SK-N-SH (cell line): ENCODE measurements around the gene HSD11B1. TPM values are rescaled to one million over a fixed set of nuclear protein-coding genes. Genes with fewer than 3 reads are reported as not detected.

ENCODE experiments used
- CTCF ChIA-PET: fragments of 300-600, 350-600 bp; formaldehyde crosslinking; extraction: SDS; loops from one replicate; lab custom pipeline; 2021; lab: Yijun Ruan, JAX
- POLR2A ChIA-PET: fragments of 350-600 bp; sonication (Branson Sonifier 250); formaldehyde crosslinking; extraction: SDS; loops from one replicate; lab custom pipeline; 2020; ENCODE audit warnings: antibody characterized with exemption, inconsistent platforms; lab: Yijun Ruan, JAX
- DNase-seq: peaks from one replicate; pipeline ENCODE4 v3.0.0; 2012
- H2AFZ ChIP-seq: fragments of 200-600 bp; sonication (generic); 2 replicates; pipeline ENCODE4 v1.8.1; 2016; ENCODE audit warnings: antibody characterized with exemption, mild to moderate bottlenecking, low read depth
- H3F3A ChIP-seq: fragments of 200-600 bp; sonication (generic); replicated peaks from 2 replicates; pipeline ENCODE3; 2016; ENCODE audit warnings: antibody characterized with exemption, mild to moderate bottlenecking; ENCODE audit not compliant: insufficient read depth
- H3K27ac ChIP-seq, 2 experiments: fragments of 200-500 bp in 1 of 2; fragments of 200-600 bp in 1 of 2; sonication (Bioruptor generic) in 1 of 2; sonication (generic), shearing (Covaris generic) in 1 of 2; 2 replicates each; pipeline versions ENCODE4 v1.5.1 to v1.6.1; 2014 to 2016; ENCODE audit warnings: low read depth in 2 of 2, inconsistent platforms in 1 of 2, low read length in 1 of 2, mild to moderate bottlenecking in 1 of 2, mixed read lengths in 1 of 2
- H3K27me3 ChIP-seq: fragments of 200-600 bp; sonication (generic), shearing (Covaris generic); 2 replicates; pipeline ENCODE4 v1.6.1; 2016; ENCODE audit warnings: mixed run types; ENCODE audit not compliant: insufficient read depth
- H3K36me3 ChIP-seq, 2 experiments: fragments of 200-500 bp in 1 of 2; fragments of 200-600 bp in 1 of 2; sonication (Bioruptor generic) in 1 of 2; sonication (generic) in 1 of 2; replicated peaks in 1 of 2; 2 replicates each; pipeline versions ENCODE3 to v1.5.1; 2014 to 2016; ENCODE audit warnings: low read length in 1 of 2, mild to moderate bottlenecking in 1 of 2; ENCODE audit not compliant: insufficient read depth in 2 of 2, control insufficient read depth in 1 of 2
- H3K4me1 ChIP-seq, 2 experiments: fragments of 200-500 bp in 1 of 2; fragments of 200-600 bp in 1 of 2; sonication (Bioruptor generic) in 1 of 2; sonication (generic), shearing (Covaris generic) in 1 of 2; 2 replicates each; pipeline versions ENCODE4 v1.5.1 to v1.6.1; 2014 to 2016; ENCODE audit warnings: low read depth in 1 of 2, low read length in 1 of 2, mixed run types in 1 of 2; ENCODE audit not compliant: insufficient read depth in 2 of 2, control insufficient read depth in 1 of 2
- H3K4me2 ChIP-seq: fragments of 200-600 bp; sonication (generic), shearing (Covaris generic); 2 replicates; pipeline ENCODE4 v1.6.1; 2017; ENCODE audit warnings: mixed run types
- H3K4me3 ChIP-seq, 2 experiments: fragments of 200-500 bp in 1 of 2; fragments of 200-600 bp in 1 of 2; sonication (Bioruptor generic) in 1 of 2; sonication (generic), shearing (Covaris generic) in 1 of 2; 2 replicates each; pipeline versions ENCODE4 v1.5.1 to v1.8.1; 2014 to 2016; ENCODE audit warnings: low read depth in 2 of 2, inconsistent platforms in 1 of 2, low read length in 1 of 2, mild to moderate bottlenecking in 1 of 2, mixed read lengths in 1 of 2, moderate library complexity in 1 of 2
- H3K79me2 ChIP-seq: fragments of 200-600 bp; sonication (generic); 2 replicates; pipeline ENCODE4 v1.8.1; 2017; ENCODE audit warnings: mild to moderate bottlenecking; ENCODE audit not compliant: insufficient read depth
- H3K9ac ChIP-seq: fragments of 200-600 bp; sonication (generic); 2 replicates; pipeline ENCODE4 v1.6.1; 2017; ENCODE audit warnings: mixed run types
- H3K9me2 ChIP-seq: fragments of 200-600 bp; sonication (generic); 2 replicates; pipeline ENCODE4 v1.6.1; 2017; ENCODE audit warnings: mixed run types
- H3K9me3 ChIP-seq: fragments of 200-600 bp; sonication (generic); 2 replicates; pipeline ENCODE4 v1.6.1; 2017; ENCODE audit warnings: mixed run types, mild to moderate bottlenecking, moderate library complexity
- H4K20me1 ChIP-seq: fragments of 200-600 bp; sonication (generic); 2 replicates; pipeline ENCODE4 v1.6.1; 2017; ENCODE audit warnings: mild to moderate bottlenecking, mixed run types; ENCODE audit not compliant: insufficient read depth
- ELF1 ChIP-seq: IDR thresholded peaks from 2 replicates; pipeline ENCODE4 v1.4.0; 2012
- GABPA ChIP-seq: IDR thresholded peaks from 2 replicates; pipeline ENCODE4 v1.4.0; 2012; ENCODE audit warnings: low read depth, mild to moderate bottlenecking
- JUND ChIP-seq: IDR thresholded peaks from 2 replicates; pipeline ENCODE4 v1.4.0; 2012
- MEF2A ChIP-seq: IDR thresholded peaks from 2 replicates; pipeline ENCODE4 v1.4.0; 2012; ENCODE audit warnings: low read depth, borderline replicate concordance
- RCOR1 ChIP-seq: fragments of 150-350 bp; IDR thresholded peaks from 2 replicates; pipeline ENCODE4 v1.6.1; 2017; ENCODE audit warnings: antibody characterized with exemption, low read length
- SMC3 ChIP-seq: IDR thresholded peaks from 2 replicates; pipeline ENCODE4 v1.6.1; 2012; ENCODE audit warnings: low read depth, low read length, improper control_type of control experiment
- TCF12 ChIP-seq: IDR thresholded peaks from 2 replicates; pipeline ENCODE4 v1.4.0; 2012
- TEAD4 ChIP-seq: IDR thresholded peaks from 2 replicates; pipeline ENCODE4 v1.4.0; 2012; ENCODE audit warnings: mild to moderate bottlenecking, borderline replicate concordance; ENCODE audit not compliant: insufficient read depth
- WGBS: methylation state at CpG from one replicate; pipeline ENCODE4 v1.1.6; 2017; ENCODE audit warnings: low lambda C conversion rate; 5-methylcytosine and 5-hydroxymethylcytosine counted together
- polyA plus RNA-seq, 3 experiments: library from polyadenylated mRNA; depleted of rRNA; stranded (reverse); fragments of >200 nt; gene quantifications; 2 replicates each; pipeline ENCODE4 v1.2.3, GENCODE V29; 2012
- TF ChIP-seq, protein P1 (sequence below): IDR thresholded peaks from 2 replicates; pipeline ENCODE4; 2012
- TF ChIP-seq, protein P2 (sequence below): IDR thresholded peaks from 2 replicates; pipeline ENCODE4 v1.4.0; 2012; ENCODE audit warnings: low read depth
- TF ChIP-seq, protein P3 (sequence below): fragments of 150-350 bp; IDR thresholded peaks from 2 replicates; pipeline ENCODE4 v1.6.1; 2017; ENCODE audit warnings: antibody characterized with exemption, low read length, low read depth, borderline replicate concordance

The HSD11B1 gene
- polyA plus RNA-seq, 1 of the 3 experiments (the other 2 are of a cell fraction): 0.23 TPM

DNA sequence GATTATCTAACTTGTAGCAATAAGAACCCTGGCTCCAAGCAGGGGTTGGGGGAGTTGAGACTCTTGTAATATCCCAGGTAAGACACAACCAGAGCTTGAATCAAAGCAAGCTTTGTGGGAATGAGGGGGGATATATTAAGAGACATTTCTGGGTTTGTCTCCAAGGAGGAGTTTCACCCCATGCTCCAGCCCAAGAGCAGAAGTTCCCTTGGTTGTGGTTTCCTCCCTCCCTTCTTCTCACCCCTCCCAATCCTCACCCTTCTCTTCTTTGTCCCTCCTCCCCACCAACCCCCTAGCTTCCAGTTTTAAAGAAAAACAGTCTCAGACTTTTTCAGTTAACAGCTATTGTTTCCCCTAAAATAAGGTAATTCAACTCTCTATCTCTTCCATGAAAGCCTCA is 63.1 kb downstream of the HSD11B1 start:
- no peak overlapping the region for H3K9ac ChIP-seq
- no peaks in the 10 kb centered on the region for H3K9me3 ChIP-seq
- peaks cover 30% of the 10 kb centered on the region for H3F3A ChIP-seq
- TF ChIP-seq GABPA: no peak
- TF ChIP-seq, protein P1, sequence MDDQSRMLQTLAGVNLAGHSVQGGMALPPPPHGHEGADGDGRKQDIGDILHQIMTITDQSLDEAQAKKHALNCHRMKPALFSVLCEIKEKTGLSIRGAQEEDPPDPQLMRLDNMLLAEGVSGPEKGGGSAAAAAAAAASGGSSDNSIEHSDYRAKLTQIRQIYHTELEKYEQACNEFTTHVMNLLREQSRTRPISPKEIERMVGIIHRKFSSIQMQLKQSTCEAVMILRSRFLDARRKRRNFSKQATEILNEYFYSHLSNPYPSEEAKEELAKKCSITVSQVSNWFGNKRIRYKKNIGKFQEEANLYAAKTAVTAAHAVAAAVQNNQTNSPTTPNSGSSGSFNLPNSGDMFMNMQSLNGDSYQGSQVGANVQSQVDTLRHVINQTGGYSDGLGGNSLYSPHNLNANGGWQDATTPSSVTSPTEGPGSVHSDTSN: no peak
- no peak for TF ChIP-seq JUND
- TF ChIP-seq TEAD4: no peak
- no peak for TF ChIP-seq ELF1
- TF ChIP-seq RCOR1: no peak
- no peak for TF ChIP-seq MEF2A
- DNase-seq: no peak
- no peaks in the 10 kb centered on the region for H3K27me3 ChIP-seq
- peak overlapping the region; percentile 90 to 100; a peak in 3 of 4 replicates for H3K27ac ChIP-seq
- CTCF ChIA-PET: interaction anchor here (1.0 kb wide), 1 partner anchor 56 kb away, joined by 3 read pairs; no protein-coding TSS in a partner anchor
- peaks cover 18 to 32% of the 10 kb centered on the region in 2 experiments for H3K4me1 ChIP-seq
- H3K4me2 ChIP-seq: peak overlapping the region; percentile 64; the same call in 1 of the 2 replicates
- no peaks in the 10 kb centered on the region for H3K79me2 ChIP-seq
- POLR2A ChIA-PET: no interaction called here
- H2AFZ ChIP-seq: no peak overlapping the region; the same call in 1 of the 2 replicates
- H3K36me3 ChIP-seq: no peaks in the 10 kb centered on the region
- no peaks in the 10 kb centered on the region for H3K9me2 ChIP-seq
- H3K4me3 ChIP-seq: no peak overlapping the region
- no peaks in the 10 kb centered on the region for H4K20me1 ChIP-seq

DNA sequence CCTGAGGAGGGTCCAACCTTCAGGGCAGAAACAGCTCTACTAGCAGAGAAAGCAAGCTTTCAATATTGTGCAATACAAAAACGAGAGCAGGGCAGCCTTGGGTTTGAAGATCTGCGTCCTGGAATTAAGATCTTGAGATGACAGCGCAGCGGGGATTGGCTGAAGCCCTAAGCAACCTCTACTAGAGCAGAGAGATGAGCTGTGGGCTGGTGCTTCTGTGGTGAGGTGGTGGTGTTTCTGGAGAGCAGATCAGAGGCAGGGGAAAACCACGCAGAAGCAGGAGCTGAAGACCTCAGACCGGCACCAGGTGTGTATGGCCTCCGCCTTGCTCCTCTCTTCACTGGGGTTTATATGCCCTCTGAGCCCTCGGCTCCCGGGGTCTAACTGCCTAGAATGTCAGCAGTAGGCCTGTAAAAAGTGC is 63.7 kb downstream of the HSD11B1 start:
- no peak for DNase-seq
- no peak overlapping the region; the same call in none of the 2 replicates for H2AFZ ChIP-seq
- no peaks in the 10 kb centered on the region for H3K36me3 ChIP-seq
- POLR2A ChIA-PET: no interaction called here
- WGBS: 75% methylated on average over 6 of the region's 9 CpGs
- TF ChIP-seq TCF12 (no peak), SMC3 (no peak)
- TF ChIP-seq, protein P2, sequence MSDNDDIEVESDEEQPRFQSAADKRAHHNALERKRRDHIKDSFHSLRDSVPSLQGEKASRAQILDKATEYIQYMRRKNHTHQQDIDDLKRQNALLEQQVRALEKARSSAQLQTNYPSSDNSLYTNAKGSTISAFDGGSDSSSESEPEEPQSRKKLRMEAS: no peak
- TF ChIP-seq, protein P3, sequence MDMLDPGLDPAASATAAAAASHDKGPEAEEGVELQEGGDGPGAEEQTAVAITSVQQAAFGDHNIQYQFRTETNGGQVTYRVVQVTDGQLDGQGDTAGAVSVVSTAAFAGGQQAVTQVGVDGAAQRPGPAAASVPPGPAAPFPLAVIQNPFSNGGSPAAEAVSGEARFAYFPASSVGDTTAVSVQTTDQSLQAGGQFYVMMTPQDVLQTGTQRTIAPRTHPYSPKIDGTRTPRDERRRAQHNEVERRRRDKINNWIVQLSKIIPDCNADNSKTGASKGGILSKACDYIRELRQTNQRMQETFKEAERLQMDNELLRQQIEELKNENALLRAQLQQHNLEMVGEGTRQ: no peak
- no peaks in the 10 kb centered on the region for H3K9me2 ChIP-seq
- CTCF ChIA-PET: interaction anchor here (1.0 to 1.1 kb wide), 3 partner anchors 10 to 55 kb away, joined by 3 to 4 read pairs (median 3); no protein-coding TSS in a partner anchor
- no peaks in the 10 kb centered on the region for H3K9me3 ChIP-seq
- H3K4me3 ChIP-seq: no peak overlapping the region
- peak overlapping the region; percentile 90 to 100 for H3K27ac ChIP-seq
- H3K4me2 ChIP-seq: peak overlapping the region; percentile 64; the same call in 1 of the 2 replicates
- peaks cover 34% of the 10 kb centered on the region for H3F3A ChIP-seq
- peaks cover 18 to 32% of the 10 kb centered on the region in 2 experiments for H3K4me1 ChIP-seq
- no peaks in the 10 kb centered on the region for H4K20me1 ChIP-seq
- peak overlapping the region; percentile 61; the same call in 1 of the 2 replicates for H3K9ac ChIP-seq
- H3K79me2 ChIP-seq: no peaks in the 10 kb centered on the region
- H3K27me3 ChIP-seq: no peaks in the 10 kb centered on the region
